HG03460 (cell line): ENCODE results near the gene C1QTNF2.

Experiments used
- ATAC-seq: cut with Tn5 transposase; IDR thresholded peaks from one replicate; pipeline ENCODE4 v1.9.1; 2021; ENCODE audit not compliant: unreplicated experiment

C1QTNF2 gene

GRCh38 chr5:160310140-160310539 is 60.3 kb downstream of the C1QTNF2 start:
- no peak for ATAC-seq

- no peak for ATAC-seq
Observed at GRCh38 chr5:160306696-160307095, 63.7 kb downstream of the C1QTNF2 start.

GRCh38 chr5:160305319-160305718 is 65.1 kb downstream of the C1QTNF2 start:
- no peak for ATAC-seq

- no peak for ATAC-seq
Observed at GRCh38 chr5:160303690-160304089, 66.7 kb downstream of the C1QTNF2 start.

GRCh38 chr5:160298189-160298588 is 72.2 kb downstream of the C1QTNF2 start:
- no peak for ATAC-seq

DNA sequence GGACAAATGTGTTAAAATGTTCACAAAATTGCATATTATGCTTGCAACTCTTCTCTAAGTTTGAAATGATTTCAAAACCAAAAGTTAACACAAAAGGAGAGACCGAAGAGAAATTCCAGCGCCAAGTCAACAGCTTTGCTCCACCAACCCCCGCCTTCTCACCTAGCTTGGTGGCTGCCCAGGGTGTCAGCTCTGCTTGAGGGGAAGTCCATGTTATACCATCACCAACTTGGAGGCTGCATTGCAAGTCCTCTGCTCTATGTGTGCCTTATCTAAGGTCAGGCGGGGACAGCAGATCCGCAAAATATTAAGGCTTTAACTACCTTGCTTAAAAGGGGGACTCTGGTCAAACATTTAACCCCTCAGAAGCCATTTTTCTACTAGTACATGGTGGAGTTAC is 72.7 kb downstream of the C1QTNF2 start:
- ATAC-seq = no peak
